HCT116 (cell line): ENCODE data around the gene MTA1.

ENCODE experiments used
- CTCF ChIP-seq, 3 experiments: fragments of 200-600 bp in 1 of 3; sonication (generic) in 1 of 3; IDR thresholded peaks in 2 of 3; conservative IDR thresholded peaks in 1 of 3; 2 replicates each; pipeline ENCODE4 v1.5.1; 2012 to 2017; ENCODE audit warnings: low read depth in 2 of 3, low read length in 2 of 3, antibody characterized with exemption in 1 of 3, borderline replicate concordance in 1 of 3, control low read depth in 1 of 3, mild to moderate bottlenecking in 1 of 3, mixed read lengths in 1 of 3, mixed run types in 1 of 3, moderate library complexity in 1 of 3; ENCODE audit not compliant: insufficient read depth in 1 of 3
- EZH2 ChIP-seq: fragments of 200-600 bp; sonication (generic); IDR thresholded peaks from 2 replicates; pipeline ENCODE4 v1.6.1; 2017; ENCODE audit warnings: antibody characterized with exemption, mixed run types
- POLR2A ChIP-seq: IDR thresholded peaks from 2 replicates; pipeline ENCODE4 v1.7.0; 2011; ENCODE audit warnings: borderline replicate concordance; ENCODE audit not compliant: insufficient read depth, insufficient read length; ENCODE audit errors: extremely low read depth
- ZFX ChIP-seq: fragments of 450-650 bp; IDR thresholded peaks from 2 replicates; pipeline ENCODE4 v1.6.1; 2017

- TF ChIP-seq CTCF (IDR thresholded peaks at IDR 0.05 in 2 of 3, conservative IDR thresholded peaks at IDR 0.05 in 1 of 3; ENCODE audit: borderline replicate concordance in 1 of 3, insufficient read depth in 1 of 3, low read depth in 2 of 3, low read length in 2 of 3) (no peak), POLR2A (no peak), ZFX (no peak), EZH2 (no peak)
Observed at GRCh38 chr14:105383083-105383730, 36.4 kb upstream of the MTA1 start.
